Mesenchymal stem cell (in vitro differentiated cells and primary cell): ENCODE data around the gene PALMD.

Experiments
- DNase-seq: peaks from one replicate; pipeline ENCODE4 v3.0.0-alpha.2; 2013
- H2AFZ ChIP-seq: one replicate; pipeline ENCODE4 v1.6.1; 2013; ENCODE audit warnings: low read depth, mild to moderate bottlenecking, control low read depth, inconsistent platforms, low read length, moderate library complexity
- H2AK5ac ChIP-seq: 2 replicates; pipeline ENCODE4 v1.6.1; 2013; ENCODE audit warnings: low read length, moderate library complexity, mild to moderate bottlenecking, inconsistent platforms; ENCODE audit not compliant: severe bottlenecking
- H2BK120ac ChIP-seq: one replicate; pipeline ENCODE4 v1.6.1; 2013; ENCODE audit warnings: low read depth, mild to moderate bottlenecking, inconsistent platforms, low read length, moderate library complexity
- H2BK12ac ChIP-seq, 2 experiments: one replicate each; pipeline ENCODE4 v1.6.1; 2013; ENCODE audit warnings: inconsistent platforms in 2 of 2, low read length in 2 of 2, mild to moderate bottlenecking in 2 of 2, moderate library complexity in 2 of 2, control low read depth in 1 of 2
- H2BK15ac ChIP-seq: one replicate; pipeline ENCODE4 v1.6.1; 2013; ENCODE audit warnings: mild to moderate bottlenecking, low read depth, inconsistent platforms; ENCODE audit not compliant: poor library complexity, severe bottlenecking
- H2BK5ac ChIP-seq: 2 replicates; pipeline ENCODE4 v1.6.1; 2013; ENCODE audit warnings: low read depth, mild to moderate bottlenecking, low read length, control low read depth, inconsistent platforms; ENCODE audit not compliant: poor library complexity, severe bottlenecking
- H3K14ac ChIP-seq, 2 experiments: one replicate each; pipeline ENCODE4 v1.6.1; 2013; ENCODE audit warnings: inconsistent platforms in 2 of 2, low read length in 2 of 2, control low read depth in 1 of 2, mild to moderate bottlenecking in 1 of 2, moderate library complexity in 1 of 2
- H3K18ac ChIP-seq, 2 experiments: one replicate each; pipeline ENCODE4 v1.6.1; 2013; ENCODE audit warnings: inconsistent platforms in 2 of 2, low read length in 2 of 2, control low read depth in 1 of 2, low read depth in 1 of 2, mild to moderate bottlenecking in 1 of 2
- H3K23ac ChIP-seq, 2 experiments: one replicate each; pipeline ENCODE4 v1.6.1; 2013; ENCODE audit warnings: inconsistent platforms in 2 of 2, low read length in 2 of 2, mild to moderate bottlenecking in 2 of 2, moderate library complexity in 2 of 2, control low read depth in 1 of 2
- H3K27ac ChIP-seq: 2 replicates; pipeline ENCODE4 v1.5.1; 2013; ENCODE audit warnings: mild to moderate bottlenecking, moderate library complexity, low read length, control low read depth, inconsistent platforms; ENCODE audit not compliant: poor library complexity, severe bottlenecking
- H3K27me3 ChIP-seq, 2 experiments: 2 replicates each; pipeline versions ENCODE4 v1.6.1 to v1.7.0; 2013; ENCODE audit warnings: low read length in 2 of 2, mild to moderate bottlenecking in 2 of 2, moderate library complexity in 2 of 2, control low read depth in 1 of 2, inconsistent platforms in 1 of 2; ENCODE audit not compliant: control insufficient read depth in 1 of 2, insufficient read depth in 1 of 2
- H3K36me3 ChIP-seq, 2 experiments: 2 replicates each; pipeline versions ENCODE4 v1.6.1 to v1.7.0; 2013; ENCODE audit warnings: low read length in 2 of 2, control low read depth in 1 of 2, inconsistent platforms in 1 of 2, low read depth in 1 of 2, mild to moderate bottlenecking in 1 of 2; ENCODE audit not compliant: insufficient read depth in 2 of 2, control insufficient read depth in 1 of 2
- H3K4ac ChIP-seq, 2 experiments: one replicate each; pipeline ENCODE4 v1.6.1; 2013; ENCODE audit warnings: inconsistent platforms in 2 of 2, low read length in 2 of 2, mild to moderate bottlenecking in 2 of 2, moderate library complexity in 2 of 2, control low read depth in 1 of 2, low read depth in 1 of 2
- H3K4me1 ChIP-seq: 2 replicates; pipeline ENCODE4 v1.6.1; 2013; ENCODE audit warnings: low read depth, low read length, control low read depth; ENCODE audit not compliant: control insufficient read depth, insufficient read depth
- H3K4me2 ChIP-seq: 2 replicates; pipeline ENCODE4 v1.6.1; 2013; ENCODE audit warnings: low read length, mild to moderate bottlenecking, inconsistent platforms; ENCODE audit not compliant: poor library complexity, severe bottlenecking
- H3K4me3 ChIP-seq, 2 experiments: 2 replicates each; pipeline versions ENCODE4 v1.5.1 to v1.7.0; 2013; ENCODE audit warnings: low read length in 2 of 2, mild to moderate bottlenecking in 2 of 2, control low read depth in 1 of 2, low read depth in 1 of 2; ENCODE audit not compliant: insufficient read depth in 1 of 2
- H3K79me1 ChIP-seq: replicated peaks from 2 replicates; pipeline ENCODE4 v1.6.1; 2013; ENCODE audit warnings: mild to moderate bottlenecking, control low read depth, low read length, inconsistent platforms; ENCODE audit not compliant: poor library complexity, severe bottlenecking
- H3K9ac ChIP-seq: 2 replicates; pipeline ENCODE4 v1.7.0; 2013; ENCODE audit warnings: mild to moderate bottlenecking, low read length, moderate library complexity
- H3K9me3 ChIP-seq: 2 replicates; pipeline ENCODE4 v1.7.0; 2013; ENCODE audit warnings: mild to moderate bottlenecking, low read length; ENCODE audit not compliant: control insufficient read depth
- H4K8ac ChIP-seq: one replicate; pipeline ENCODE4 v1.6.1; 2013; ENCODE audit warnings: inconsistent platforms, mild to moderate bottlenecking, low read length, moderate library complexity
- H4K91ac ChIP-seq: one replicate; pipeline ENCODE4 v1.6.1; 2013; ENCODE audit warnings: mild to moderate bottlenecking, low read length, inconsistent platforms
- WGBS: methylation state at CpG from one replicate; pipeline ENCODE4 v1.1.7; 2013; ENCODE audit warnings: mixed read lengths; 5-methylcytosine and 5-hydroxymethylcytosine counted together

PALMD gene

GRCh38 chr1:99696616-99697015 is 50.7 kb downstream of the PALMD start:
- no peaks in the 10 kb centered on the region for H3K36me3 ChIP-seq
- H3K4me2 ChIP-seq, result no peak overlapping the region

DNA sequence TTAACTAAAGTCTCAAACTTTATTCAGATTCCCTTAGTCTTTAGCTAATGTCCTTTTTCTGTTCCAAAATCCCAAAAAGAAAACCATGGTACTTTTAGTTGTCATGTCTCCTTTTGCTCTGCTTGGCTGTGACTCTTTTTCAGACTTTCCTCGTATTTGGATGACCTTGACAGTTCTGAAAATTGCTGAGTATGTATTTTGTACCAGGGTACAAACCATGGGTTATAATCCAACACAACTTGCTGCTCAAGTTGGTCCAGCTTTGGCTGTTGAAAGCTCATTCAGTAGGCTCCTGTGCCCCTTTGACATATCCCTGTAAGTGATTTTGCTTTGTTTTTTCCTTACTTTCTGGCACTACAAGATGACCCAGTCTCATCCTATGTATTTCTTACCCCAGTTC is 51.7 kb downstream of the PALMD start:
- H2BK5ac ChIP-seq, result no peak overlapping the region
- H3K9me3 ChIP-seq, result peaks cover 10% of the 10 kb centered on the region
- H2BK15ac ChIP-seq, result no peak overlapping the region
- no peak overlapping the region for H3K4me3 ChIP-seq
- no peaks in the 10 kb centered on the region for H3K79me1 ChIP-seq
- no peak overlapping the region for H3K9ac ChIP-seq
- no peaks in the 10 kb centered on the region for H3K36me3 ChIP-seq
- no peak overlapping the region for H4K8ac ChIP-seq
- no peaks in the 10 kb centered on the region for H3K4me1 ChIP-seq
- no peak for DNase-seq
- H2AFZ ChIP-seq, result no peak overlapping the region
- no peak overlapping the region for H3K23ac ChIP-seq
- H3K4ac ChIP-seq, result no peak overlapping the region
- no peak overlapping the region for H3K27ac ChIP-seq
- H3K18ac ChIP-seq, result no peak overlapping the region
- no peaks in the 10 kb centered on the region for H3K27me3 ChIP-seq
- 92% methylated on average over 1 of the region's 1 CpG for WGBS
- no peak overlapping the region for H4K91ac ChIP-seq
- no peak overlapping the region for H2AK5ac ChIP-seq
- H3K14ac ChIP-seq, result no peak overlapping the region
- H2BK120ac ChIP-seq, result no peak overlapping the region
- no peak overlapping the region for H2BK12ac ChIP-seq
- H3K4me2 ChIP-seq, result no peak overlapping the region

More at GRCh38 chr1:99696616-99697015, 50.7 kb downstream of the PALMD start:
- no peak for DNase-seq
- H4K91ac ChIP-seq, result no peak overlapping the region
- H3K18ac ChIP-seq, result no peak overlapping the region
- no peak overlapping the region for H3K14ac ChIP-seq
- WGBS, result 71% methylated on average over 2 of the region's 2 CpGs
- no peak overlapping the region for H4K8ac ChIP-seq
- H2BK120ac ChIP-seq, result no peak overlapping the region
- no peak overlapping the region for H2BK15ac ChIP-seq
- no peak overlapping the region for H3K23ac ChIP-seq
- H3K79me1 ChIP-seq, result no peaks in the 10 kb centered on the region
- H2BK5ac ChIP-seq, result no peak overlapping the region
- no peak overlapping the region for H2AFZ ChIP-seq
- no peak overlapping the region for H3K27ac ChIP-seq
- H2BK12ac ChIP-seq, result no peak overlapping the region
- peaks cover 10% of the 10 kb centered on the region for H3K9me3 ChIP-seq
- H3K4me1 ChIP-seq, result no peaks in the 10 kb centered on the region
- no peak overlapping the region for H3K4me3 ChIP-seq
- no peak overlapping the region for H2AK5ac ChIP-seq
- no peak overlapping the region for H3K4ac ChIP-seq
- no peaks in the 10 kb centered on the region for H3K27me3 ChIP-seq
- no peak overlapping the region for H3K9ac ChIP-seq

DNA sequence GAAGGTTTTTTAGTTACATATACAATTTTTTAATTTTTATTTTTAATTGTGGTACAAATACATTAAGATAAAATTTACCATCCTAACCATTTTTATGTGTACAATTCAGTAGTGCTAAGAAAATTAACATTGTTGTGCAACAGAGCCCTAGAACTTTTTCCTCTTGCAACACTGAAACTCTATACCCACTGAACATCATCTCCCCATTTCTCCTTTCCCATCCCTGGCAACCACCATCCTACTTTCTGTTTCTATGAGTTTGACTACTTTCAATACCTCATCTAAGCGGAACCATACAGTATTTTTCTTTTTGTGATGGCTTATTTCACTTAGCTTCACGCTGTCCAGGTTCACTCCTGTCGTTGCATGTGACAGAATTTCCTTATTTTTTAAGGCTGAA is 54.1 kb downstream of the PALMD start:
- H3K9ac ChIP-seq, result no peak overlapping the region
- no peak overlapping the region for H3K23ac ChIP-seq
- H2BK12ac ChIP-seq, result no peak overlapping the region
- no peak overlapping the region for H3K14ac ChIP-seq
- peaks cover 0 to 2% of the 10 kb centered on the region in 2 experiments for H3K36me3 ChIP-seq
- no peak overlapping the region for H4K91ac ChIP-seq
- no peak overlapping the region for H3K4me2 ChIP-seq
- no peak overlapping the region for H3K4me3 ChIP-seq
- H2BK120ac ChIP-seq, result no peak overlapping the region
- H3K4me1 ChIP-seq, result peaks cover 2% of the 10 kb centered on the region
- H2BK5ac ChIP-seq, result no peak overlapping the region
- H4K8ac ChIP-seq, result no peak overlapping the region
- 100% methylated on average over 1 of the region's 3 CpGs for WGBS
- H3K27ac ChIP-seq, result no peak overlapping the region
- H3K9me3 ChIP-seq, result peaks cover 10% of the 10 kb centered on the region
- no peak overlapping the region for H2AK5ac ChIP-seq
- no peak overlapping the region for H2BK15ac ChIP-seq
- no peaks in the 10 kb centered on the region for H3K79me1 ChIP-seq
- no peak overlapping the region for H3K18ac ChIP-seq
- no peak for DNase-seq
- H2AFZ ChIP-seq, result no peak overlapping the region
- no peaks in the 10 kb centered on the region for H3K27me3 ChIP-seq
- no peak overlapping the region for H3K4ac ChIP-seq

- Histone ChIP-seq H2BK12ac (no peak overlapping the region), H4K91ac (no peak overlapping the region), H3K18ac (no peak overlapping the region), H3K27me3 (no peaks in the 10 kb centered on the region), H3K4me2 (no peak overlapping the region), H2BK5ac (no peak overlapping the region), H3K27ac (peak overlapping the region; percentile 4), H3K23ac (no peak overlapping the region), H3K9ac (no peak overlapping the region), H3K79me1 (no peaks in the 10 kb centered on the region), H3K4me3 (no peak overlapping the region), H3K14ac (no peak overlapping the region), H3K4me1 (peaks cover 3% of the 10 kb centered on the region), H2BK120ac (no peak overlapping the region), H3K9me3 (peaks cover 10% of the 10 kb centered on the region), H2AK5ac (no peak overlapping the region), H3K36me3 (peaks cover 0 to 2% of the 10 kb centered on the region in 2 experiments), H2BK15ac (no peak overlapping the region), H2AFZ (no peak overlapping the region), H4K8ac (no peak overlapping the region), H3K4ac (no peak overlapping the region)
- no peak for DNase-seq
Measured at GRCh38 chr1:99702221-99702620, 56.3 kb downstream of the PALMD start.
